Measurements from ENCODE around the gene CDH6. TPM values are rescaled to one million over a fixed set of nuclear protein-coding genes. Genes with fewer than 3 reads are reported as not detected.

The CDH6 gene
- polyA plus RNA-seq, 4 donors = 50.5 to 66.2 (median 62.9) TPM

DNA sequence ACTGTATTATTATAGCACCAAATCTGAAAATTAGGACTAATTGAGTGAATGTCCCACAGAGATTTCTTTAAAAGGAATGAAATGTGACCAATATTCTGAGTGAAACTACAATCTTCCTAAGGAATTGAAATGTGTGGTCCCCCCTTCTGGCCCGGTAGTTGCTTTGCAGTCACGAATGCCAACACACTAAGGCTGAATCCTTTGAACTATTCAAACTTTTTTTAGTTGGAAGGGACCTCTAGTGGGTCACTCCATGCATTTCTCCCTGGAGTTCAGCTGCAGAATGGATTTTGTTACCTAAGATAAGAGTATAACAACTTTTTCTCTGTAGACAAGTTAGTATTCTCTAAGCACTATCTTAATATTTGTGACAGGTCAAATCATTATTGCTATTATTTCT is 2.8 kb downstream of the CDH6 start:
- no peak for DNase-seq (ENCODE audit: low read depth in 4 of 4, low spot score in 3 of 4)

- DNase-seq (ENCODE audit: low read depth in 4 of 4, low spot score in 3 of 4) = no peak
These were observed 3.7 kb downstream of the CDH6 start for GRCh38 chr5:31197183-31197582.

DNA sequence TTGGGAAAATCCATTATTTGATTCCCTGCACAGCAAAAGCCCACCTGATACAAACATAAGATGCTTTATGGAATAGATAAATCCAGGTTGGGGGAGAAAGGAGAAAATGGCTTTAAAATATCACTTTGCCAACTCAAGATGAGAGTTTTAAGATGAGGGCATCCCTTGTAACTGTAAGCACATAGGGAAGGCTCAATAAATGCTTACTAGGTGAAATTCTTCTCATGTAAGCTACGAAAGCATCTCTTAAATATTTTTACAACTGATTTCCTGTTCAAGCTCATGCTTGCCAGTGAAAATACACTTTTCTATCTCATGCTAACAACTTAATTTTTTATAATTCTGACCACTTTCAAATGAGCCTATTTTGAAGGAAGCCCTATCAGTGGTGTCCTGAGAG is 11.5 kb downstream of the CDH6 start:
- no peak for DNase-seq (ENCODE audit: low read depth in 4 of 4, low spot score in 3 of 4)

DNA sequence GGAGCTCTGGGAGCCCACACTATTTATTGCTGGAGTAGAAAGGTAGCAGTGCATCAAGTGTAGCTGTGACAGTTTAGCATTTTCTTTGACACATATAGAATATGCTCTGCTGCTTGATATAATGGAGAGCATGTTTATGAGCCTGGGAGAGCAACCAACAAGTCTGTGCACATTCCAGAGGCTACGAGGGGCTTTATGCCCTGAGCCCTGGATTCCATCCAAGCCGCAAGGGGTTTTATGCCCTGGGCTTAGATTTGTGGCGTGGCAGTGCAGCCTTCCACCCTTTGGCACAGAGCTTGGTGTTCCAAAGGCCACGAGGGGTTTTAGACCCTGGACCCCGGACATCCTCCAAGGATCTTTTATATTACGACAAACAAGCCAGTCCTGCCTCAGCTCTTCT is 14.6 kb downstream of the CDH6 start:
- no peak for DNase-seq (ENCODE audit: low read depth in 4 of 4, low spot score in 3 of 4)

GRCh38 chr5:31209334-31209733 is 15.8 kb downstream of the CDH6 start:
- DNase-seq (ENCODE audit: low read depth in 4 of 4, low spot score in 3 of 4) = no peak

DNA sequence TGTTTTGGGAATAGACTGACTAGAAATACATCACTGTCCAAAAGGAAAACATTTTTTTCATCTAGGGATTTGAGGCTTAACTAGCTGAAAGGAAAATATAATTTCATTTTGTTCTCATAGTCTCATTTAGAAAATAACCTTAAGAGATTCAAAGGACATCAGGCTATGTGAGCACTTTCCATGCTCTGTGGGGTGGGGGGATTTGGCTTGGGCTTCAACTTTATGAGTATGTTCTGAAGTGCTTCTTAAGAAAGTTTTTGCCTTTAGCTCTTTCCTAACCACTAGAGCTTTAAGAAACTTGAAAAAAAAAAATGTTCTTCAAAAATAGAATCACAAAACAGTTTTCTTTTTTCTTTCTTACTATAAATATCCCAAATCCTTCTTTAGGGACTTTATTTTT is 17.6 kb downstream of the CDH6 start:
- DNase-seq (ENCODE audit: low read depth in 4 of 4, low spot score in 3 of 4) = no peak

- DNase-seq (ENCODE audit: low read depth in 4 of 4, low spot score in 3 of 4) = no peak
These were observed 19.8 kb downstream of the CDH6 start for GRCh38 chr5:31213257-31213656.

- DNase-seq (ENCODE audit: low read depth in 4 of 4, low spot score in 3 of 4) = peak in 1 of 4 donors; percentile 18
These were observed 20.2 kb downstream of the CDH6 start for GRCh38 chr5:31213705-31214121.

- no peak for DNase-seq (ENCODE audit: low read depth in 4 of 4, low spot score in 3 of 4)
These were observed 20.7 kb downstream of the CDH6 start for GRCh38 chr5:31214229-31214628.

- no peak for DNase-seq (ENCODE audit: low read depth in 4 of 4, low spot score in 3 of 4)
These were observed 21.8 kb downstream of the CDH6 start for GRCh38 chr5:31215236-31215635.

DNA sequence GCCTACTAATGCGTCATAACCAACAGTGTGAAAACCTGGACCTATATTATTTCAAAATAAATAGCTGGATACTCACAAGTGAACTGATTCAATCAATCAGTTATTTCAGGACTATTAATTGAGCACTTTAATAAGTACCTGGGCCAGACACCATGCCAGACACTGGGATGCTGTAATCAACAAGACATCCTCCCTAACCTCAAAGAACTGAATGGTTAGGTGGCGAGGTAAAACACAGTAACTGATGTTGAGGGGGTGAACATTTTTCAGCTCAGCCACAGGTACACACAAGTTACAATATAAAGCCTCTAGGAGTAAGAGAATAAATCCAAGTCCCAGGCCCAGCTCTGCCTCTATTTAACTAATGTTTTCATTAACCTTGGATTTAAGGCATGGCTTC is 24.0 kb downstream of the CDH6 start:
- no peak for DNase-seq (ENCODE audit: low read depth in 4 of 4, low spot score in 3 of 4)

GRCh38 chr5:31218978-31219377 is 25.5 kb downstream of the CDH6 start:
- no peak for DNase-seq (ENCODE audit: low read depth in 4 of 4, low spot score in 3 of 4)

GRCh38 chr5:31221001-31221400 is 27.5 kb downstream of the CDH6 start:
- no peak for DNase-seq (ENCODE audit: low read depth in 4 of 4, low spot score in 3 of 4)

- DNase-seq (ENCODE audit: low read depth in 4 of 4, low spot score in 3 of 4) = no peak
These were observed 31.6 kb downstream of the CDH6 start for GRCh38 chr5:31225118-31225517.

- no peak for DNase-seq (ENCODE audit: low read depth in 4 of 4, low spot score in 3 of 4)
These were observed 32.1 kb downstream of the CDH6 start for GRCh38 chr5:31225613-31226012.

DNA sequence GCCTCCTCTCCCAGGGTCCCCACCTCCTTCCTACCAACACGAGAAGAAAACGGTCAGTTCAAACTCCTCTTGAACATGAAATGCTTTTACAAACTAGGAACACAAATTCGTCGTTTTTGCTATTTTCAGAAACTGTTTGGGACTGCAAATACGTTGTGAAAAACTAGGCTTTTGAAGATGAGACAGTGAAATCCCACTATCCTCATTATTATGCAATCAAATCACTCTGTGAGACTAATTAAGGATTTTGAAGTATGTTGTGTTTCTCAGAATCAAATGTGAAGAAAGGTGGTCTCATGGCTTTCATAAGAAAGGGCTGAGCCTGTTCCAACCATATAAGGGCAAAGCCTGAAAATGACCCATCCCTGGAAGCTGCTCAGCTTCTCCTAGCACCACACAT is 33.2 kb downstream of the CDH6 start:
- DNase-seq (ENCODE audit: low read depth in 4 of 4, low spot score in 3 of 4) = no peak

DNA sequence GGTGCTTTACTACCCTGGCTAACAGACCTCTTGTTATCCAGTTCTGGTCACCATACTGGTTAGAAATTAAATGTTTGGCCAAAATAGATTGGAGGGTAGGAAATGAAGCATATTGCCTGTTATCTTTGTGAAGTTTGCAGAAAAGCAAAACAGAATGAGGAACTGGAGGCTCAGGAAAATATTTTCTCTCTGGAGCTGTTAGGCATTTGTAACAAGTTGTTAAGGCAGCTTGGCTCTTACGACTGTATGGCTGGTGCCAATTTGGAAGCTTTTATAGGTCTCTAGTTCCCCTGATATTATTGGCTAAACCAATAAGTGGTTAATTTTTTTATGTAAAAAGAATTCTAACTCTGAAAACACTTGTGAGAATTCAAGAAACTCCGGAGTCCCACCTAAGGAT is 35.8 kb downstream of the CDH6 start:
- no peak for DNase-seq (ENCODE audit: low read depth in 4 of 4, low spot score in 3 of 4)

DNA sequence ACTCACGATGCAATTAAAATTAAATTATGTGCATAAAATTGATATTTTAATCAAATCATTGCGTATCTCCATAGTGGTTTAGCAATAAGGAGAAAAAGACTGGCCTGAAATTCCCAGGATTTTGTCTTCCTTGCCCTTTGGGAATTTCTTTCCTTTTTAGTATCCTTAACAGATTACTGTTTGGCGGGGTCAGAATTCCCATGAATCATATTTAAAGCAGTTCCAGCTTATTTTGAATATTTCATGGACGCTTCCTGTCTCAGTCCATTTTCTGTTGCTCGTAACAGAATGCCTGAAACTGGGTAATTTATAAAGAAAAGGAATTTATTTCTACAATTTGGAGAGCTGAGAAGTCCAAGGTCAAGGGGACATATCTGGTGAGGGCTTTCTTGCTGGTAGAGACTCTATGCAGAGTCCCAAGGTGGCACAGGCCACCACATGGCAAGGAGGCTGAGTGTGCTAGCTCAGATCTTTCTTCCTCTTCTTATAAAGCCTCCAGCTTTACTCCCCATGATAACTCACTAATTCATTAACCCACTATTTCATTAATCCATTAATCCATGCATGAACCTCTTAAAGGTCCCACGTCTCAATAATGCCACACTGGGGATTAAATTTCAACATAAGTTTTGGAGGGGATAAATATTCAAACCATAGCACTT is 37.8 kb downstream of the CDH6 start:
- DNase-seq (ENCODE audit: low read depth in 4 of 4, low spot score in 3 of 4) = no peak

GRCh38 chr5:31232273-31232888 is 38.9 kb downstream of the CDH6 start:
- DNase-seq (ENCODE audit: low read depth in 4 of 4, low spot score in 3 of 4) = peak in 1 of 4 donors; percentile 36

DNA sequence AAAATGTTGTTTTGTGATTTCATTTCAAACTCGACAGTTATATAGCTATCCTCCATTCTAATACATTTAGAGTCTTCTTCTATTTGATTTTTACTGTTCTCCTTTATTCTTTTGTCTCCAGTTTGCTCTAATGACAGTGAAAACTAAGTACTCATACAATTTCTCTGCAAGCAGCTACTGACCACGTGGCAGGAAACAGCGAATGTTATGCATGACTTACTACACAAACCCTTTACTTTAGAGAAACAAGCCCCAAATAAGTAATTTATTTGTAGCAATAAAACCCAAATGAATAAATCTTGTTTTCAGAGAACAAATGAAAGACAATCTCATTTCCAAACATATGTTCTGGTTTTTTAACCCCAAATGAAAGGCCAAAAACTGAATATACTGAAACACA is 41.9 kb downstream of the CDH6 start:
- DNase-seq (ENCODE audit: low read depth in 4 of 4, low spot score in 3 of 4) = peak in 2 of 4 donors; percentile 22 to 36

GRCh38 chr5:31236339-31236738 is 42.9 kb downstream of the CDH6 start:
- no peak for DNase-seq (ENCODE audit: low read depth in 4 of 4, low spot score in 3 of 4)

GRCh38 chr5:31237174-31237573 is 43.7 kb downstream of the CDH6 start:
- no peak for DNase-seq (ENCODE audit: low read depth in 4 of 4, low spot score in 3 of 4)

DNA sequence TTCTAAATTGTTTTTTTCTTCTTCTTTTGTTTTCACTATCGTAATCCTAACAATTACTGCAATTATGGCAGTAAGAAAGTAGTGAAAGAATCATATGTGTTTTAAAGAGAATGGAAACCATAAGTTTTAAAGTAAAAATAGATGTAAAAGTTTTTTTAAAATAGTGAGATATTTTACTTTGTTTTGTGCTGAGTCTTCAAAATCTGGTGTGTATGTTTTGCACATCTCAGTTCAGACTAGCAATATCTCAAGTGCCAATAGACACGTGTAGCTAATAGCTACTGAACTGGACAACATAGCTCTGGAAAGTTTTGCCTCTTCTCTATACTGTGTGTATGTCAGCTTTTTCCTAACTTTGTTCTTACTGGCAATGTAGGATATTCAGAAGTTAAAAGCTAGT is 45.0 kb downstream of the CDH6 start:
- no peak for DNase-seq (ENCODE audit: low read depth in 4 of 4, low spot score in 3 of 4)
